IMR-90 (cell line): ENCODE measurements around the gene MYO1D. TPM values are rescaled to one million over a fixed set of nuclear protein-coding genes. Genes with fewer than 3 reads are reported as not detected.

Experiments used
- ATAC-seq: fragments of 200-7000 bp; cut with Tn5 transposase; 2 replicates; pipeline ENCODE4 v1.9.1; 2020; ENCODE audit warnings: low read depth, mild to moderate bottlenecking, moderate library complexity
- BruUV-seq: library from RNA; stranded (reverse); fragments of 400-500 nt; replicated peaks from 2 replicates; lab custom pipeline; 2021; lab: Mats Ljungman, UMichigan
- CTCF ChIA-PET: fragments of 300-600 bp; formaldehyde crosslinking; extraction: SDS; loops from one replicate; lab custom pipeline; 2021; ENCODE audit warnings: antibody characterized with exemption; lab: Yijun Ruan, JAX
- POLR2A ChIA-PET: fragments of 300-600 bp; sonication (Branson Sonifier 250); formaldehyde crosslinking; loops from one replicate; lab custom pipeline; 2022; ENCODE audit warnings: antibody characterized with exemption; ENCODE audit not compliant: unreplicated experiment; lab: Charles Lee
- DNase-seq: peaks from one replicate; pipeline ENCODE4 v3.0.0; 2013
- H2AFZ ChIP-seq: replicated peaks from 2 replicates; pipeline ENCODE3; 2013; ENCODE audit warnings: low read length, mild to moderate bottlenecking; ENCODE audit not compliant: poor library complexity
- H2AK5ac ChIP-seq: 2 replicates; pipeline ENCODE4 v1.6.1; 2013; ENCODE audit warnings: low read depth, low read length, inconsistent platforms
- H2AK9ac ChIP-seq: replicated peaks from 2 replicates; pipeline ENCODE3; 2013; ENCODE audit warnings: mild to moderate bottlenecking, low read depth, low read length, moderate library complexity; ENCODE audit not compliant: poor library complexity
- H2BK120ac ChIP-seq: 2 replicates; pipeline ENCODE4 v1.6.1; 2013; ENCODE audit warnings: low read depth, low read length, inconsistent platforms
- H2BK15ac ChIP-seq: 3 replicates; pipeline ENCODE4 v1.6.1; 2013; ENCODE audit warnings: low read depth, low read length, inconsistent platforms
- H2BK20ac ChIP-seq: 2 replicates; pipeline ENCODE4 v1.6.1; 2013; ENCODE audit warnings: low read depth, mild to moderate bottlenecking, inconsistent platforms, low read length, moderate library complexity
- H2BK5ac ChIP-seq: 2 replicates; pipeline ENCODE4 v1.6.1; 2013; ENCODE audit warnings: mild to moderate bottlenecking, low read depth, low read length, inconsistent platforms; ENCODE audit not compliant: poor library complexity, severe bottlenecking
- H3K14ac ChIP-seq: replicated peaks from 2 replicates; pipeline ENCODE4 v1.6.1; 2013; ENCODE audit warnings: low read depth, low read length, inconsistent platforms
- H3K18ac ChIP-seq: 2 replicates; pipeline ENCODE4 v1.6.1; 2013; ENCODE audit warnings: low read depth, low read length, control low read depth
- H3K23ac ChIP-seq: 2 replicates; pipeline ENCODE4 v1.6.1; 2013; ENCODE audit warnings: low read depth, low read length, inconsistent platforms
- H3K27ac ChIP-seq: 2 replicates; pipeline ENCODE4 v1.5.1; 2013; ENCODE audit warnings: mild to moderate bottlenecking, control low read depth, low read length; ENCODE audit not compliant: insufficient read depth
- H3K27me3 ChIP-seq: 2 replicates; pipeline ENCODE4 v1.6.1; 2013; ENCODE audit warnings: low read length; ENCODE audit not compliant: control insufficient read depth, insufficient read depth
- H3K36me3 ChIP-seq: 2 replicates; pipeline ENCODE4 v1.6.1; 2013; ENCODE audit warnings: low read length, mixed read lengths; ENCODE audit not compliant: control insufficient read depth, insufficient read depth
- H3K4ac ChIP-seq: 2 replicates; pipeline ENCODE4 v1.6.1; 2013; ENCODE audit warnings: low read depth, low read length, inconsistent platforms
- H3K4me1 ChIP-seq: 2 replicates; pipeline ENCODE4 v1.6.1; 2013; ENCODE audit warnings: low read length, mixed read lengths; ENCODE audit not compliant: control insufficient read depth, insufficient read depth
- H3K4me2 ChIP-seq: 2 replicates; pipeline ENCODE4 v1.6.1; 2013; ENCODE audit warnings: low read depth, mild to moderate bottlenecking, control low read depth, low read length, moderate library complexity
- H3K4me3 ChIP-seq: 2 replicates; pipeline ENCODE4 v1.5.1; 2013; ENCODE audit warnings: low read depth, mild to moderate bottlenecking, control low read depth, low read length, moderate library complexity; ENCODE audit not compliant: insufficient read depth
- H3K56ac ChIP-seq: 2 replicates; pipeline ENCODE4 v1.6.1; 2013; ENCODE audit warnings: low read length, inconsistent platforms; ENCODE audit not compliant: insufficient read depth; ENCODE audit errors: extremely low read depth
- H3K79me1 ChIP-seq, 2 experiments: 2 replicates each; pipeline ENCODE4 v1.6.1; 2013; ENCODE audit warnings: low read length in 2 of 2, inconsistent platforms in 1 of 2, low read depth in 1 of 2
- H3K9ac ChIP-seq: 2 replicates; pipeline ENCODE4 v1.6.1; 2013; ENCODE audit warnings: low read depth, low read length, control low read depth
- H3K9me1 ChIP-seq: 2 replicates; pipeline ENCODE4 v1.6.1; 2013; ENCODE audit warnings: low read length, inconsistent platforms; ENCODE audit not compliant: insufficient read depth
- H3K9me3 ChIP-seq: 2 replicates; pipeline ENCODE4 v1.6.1; 2013; ENCODE audit warnings: low read length; ENCODE audit not compliant: control insufficient read depth, insufficient read depth
- H4K20me1 ChIP-seq: 2 replicates; pipeline ENCODE4 v1.6.1; 2013; ENCODE audit warnings: low read length, inconsistent platforms; ENCODE audit not compliant: insufficient read depth
- H4K5ac ChIP-seq: 2 replicates; pipeline ENCODE4 v1.6.1; 2013; ENCODE audit warnings: mild to moderate bottlenecking, low read depth, low read length, control low read depth
- H4K8ac ChIP-seq, 2 experiments: 2 replicates each; pipeline ENCODE4 v1.6.1; 2013; ENCODE audit warnings: low read depth in 2 of 2, low read length in 2 of 2, control low read depth in 1 of 2, inconsistent platforms in 1 of 2
- H4K91ac ChIP-seq: 2 replicates; pipeline ENCODE4 v1.6.1; 2013; ENCODE audit warnings: low read depth, low read length, inconsistent platforms; ENCODE audit not compliant: insufficient read depth
- FOS ChIP-seq: fragments of 150-350 bp; IDR thresholded peaks from 2 replicates; pipeline ENCODE4 v1.6.1; 2016; ENCODE audit warnings: low read depth, low read length
- MAFK ChIP-seq: IDR thresholded peaks from 2 replicates; pipeline ENCODE4 v1.6.1; 2012; ENCODE audit warnings: low read depth, low read length, improper control_type of control experiment
- MXI1 ChIP-seq: IDR thresholded peaks from 2 replicates; pipeline ENCODE4 v1.6.1; 2012; ENCODE audit warnings: low read depth, mild to moderate bottlenecking, low read length, moderate library complexity, borderline replicate concordance
- SMC3 ChIP-seq: fragments of 150-350 bp; IDR thresholded peaks from 2 replicates; pipeline ENCODE4 v1.6.1; 2016; ENCODE audit warnings: low read depth, mild to moderate bottlenecking, antibody characterized with exemption, low read length, moderate library complexity
- WGBS, 2 experiments: methylation state at CpG; one replicate each; pipeline versions ENCODE4 v1.1.5 to v1.1.7; 2013; ENCODE audit warnings: missing lambda C conversion rate in 2 of 2; ENCODE audit not compliant: insufficient read length in 1 of 2; ENCODE audit errors: extremely low coverage in 2 of 2; 5-methylcytosine and 5-hydroxymethylcytosine counted together
- dilution Hi-C: fragments of 300-500 bp; cut with HindIII; formaldehyde crosslinking; loops from one replicate; pipeline ENCODE4 v1.14.3; 2018; ENCODE audit warnings: low sequenced_read_pairs; ENCODE audit not compliant: unreplicated experiment
- in situ Hi-C: fragments of 300-500 bp; cut with MboI; formaldehyde crosslinking; loops from 3 replicates; pipeline ENCODE4 v1.14.3; 2019; ENCODE audit warnings: low sequenced_read_pairs, inconsistent platforms, mixed read lengths
- intact Hi-C: fragments of 100-400 bp; cut with micrococcal nuclease; formaldehyde crosslinking; loops from 2 replicates; pipeline ENCODE4 v1.10.0; 2022
- polyA plus RNA-seq, 3 experiments: library from polyadenylated mRNA; depleted of rRNA; stranded (reverse); fragments of >200 nt; gene quantifications; 2 replicates each; pipeline ENCODE4 v1.2.3, GENCODE V29; 2012; ENCODE audit warnings: low replicate concordance in 1 of 3
- total RNA-seq: library from RNA; depleted of rRNA; stranded (reverse); fragments of >200 nt; gene quantifications from 2 replicates; pipeline ENCODE4 v1.2.3, GENCODE V29; 2012
- TF ChIP-seq, protein P1 (sequence below): fragments of 150-350 bp; IDR thresholded peaks from 2 replicates; pipeline ENCODE4 v1.6.1; 2017; ENCODE audit warnings: mild to moderate bottlenecking, antibody characterized with exemption, low read length, low read depth
- TF ChIP-seq, protein P2 (sequence below): conservative IDR thresholded peaks from 2 replicates; pipeline ENCODE4 v1.5.1; 2012; ENCODE audit warnings: mild to moderate bottlenecking, low read depth, low read length, improper control_type of control experiment

The MYO1D gene
- total and polyA plus RNA-seq, 2 of the 4 experiments (the other 2 are of a cell fraction), result 0.63 to 0.90 TPM

DNA sequence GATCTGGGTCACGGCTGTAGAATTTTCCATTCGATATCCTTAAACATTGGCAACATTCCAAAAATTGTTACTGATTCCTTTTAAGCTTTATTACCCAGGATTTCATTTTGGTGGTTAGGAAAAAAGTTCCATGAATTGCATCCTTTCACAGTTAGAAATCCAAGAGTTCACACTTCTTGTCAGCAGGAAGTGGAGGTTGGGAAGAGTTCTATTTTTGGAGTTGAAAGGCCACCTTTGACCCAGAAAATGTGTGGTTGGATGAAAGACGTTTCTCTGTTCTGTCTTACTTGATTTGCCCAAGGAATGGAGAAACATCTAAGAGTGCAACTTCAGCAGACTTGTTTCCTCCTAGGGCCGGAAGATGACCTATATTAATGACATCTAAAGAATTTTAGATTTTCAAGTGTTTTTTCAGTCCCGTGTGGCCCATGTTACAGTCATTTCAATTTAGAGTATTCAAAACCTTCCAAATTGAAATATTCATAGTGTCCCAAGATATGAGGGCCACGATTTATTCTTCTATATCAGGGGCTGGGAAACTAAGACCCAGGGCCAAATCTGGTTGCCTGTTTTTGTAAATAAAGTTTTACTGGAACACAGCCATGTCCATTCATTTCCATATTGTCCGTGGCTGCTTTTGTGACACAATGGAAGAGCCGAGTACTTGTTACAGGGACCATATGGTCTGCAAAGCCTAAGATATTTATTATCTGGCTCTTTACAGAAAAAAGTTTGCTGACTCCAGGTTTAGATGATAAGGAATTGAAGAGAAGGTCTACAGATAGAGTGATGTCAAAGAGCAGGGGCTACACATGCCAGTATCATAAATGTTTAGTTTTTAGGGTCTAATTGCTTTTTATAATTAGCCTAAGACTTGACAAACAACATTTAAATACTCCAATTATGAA, 339.9 kb downstream of the MYO1D start:
- no peak overlapping the region for H3K23ac ChIP-seq
- H3K4me1 ChIP-seq, result peaks cover 1% of the 10 kb centered on the region; the same call in 1 of the 2 replicates
- TF ChIP-seq, protein P1, sequence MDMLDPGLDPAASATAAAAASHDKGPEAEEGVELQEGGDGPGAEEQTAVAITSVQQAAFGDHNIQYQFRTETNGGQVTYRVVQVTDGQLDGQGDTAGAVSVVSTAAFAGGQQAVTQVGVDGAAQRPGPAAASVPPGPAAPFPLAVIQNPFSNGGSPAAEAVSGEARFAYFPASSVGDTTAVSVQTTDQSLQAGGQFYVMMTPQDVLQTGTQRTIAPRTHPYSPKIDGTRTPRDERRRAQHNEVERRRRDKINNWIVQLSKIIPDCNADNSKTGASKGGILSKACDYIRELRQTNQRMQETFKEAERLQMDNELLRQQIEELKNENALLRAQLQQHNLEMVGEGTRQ, result no peak
- no peak for TF ChIP-seq MXI1
- no peak for TF ChIP-seq FOS
- no peak for TF ChIP-seq MAFK
- TF ChIP-seq, protein P2, sequence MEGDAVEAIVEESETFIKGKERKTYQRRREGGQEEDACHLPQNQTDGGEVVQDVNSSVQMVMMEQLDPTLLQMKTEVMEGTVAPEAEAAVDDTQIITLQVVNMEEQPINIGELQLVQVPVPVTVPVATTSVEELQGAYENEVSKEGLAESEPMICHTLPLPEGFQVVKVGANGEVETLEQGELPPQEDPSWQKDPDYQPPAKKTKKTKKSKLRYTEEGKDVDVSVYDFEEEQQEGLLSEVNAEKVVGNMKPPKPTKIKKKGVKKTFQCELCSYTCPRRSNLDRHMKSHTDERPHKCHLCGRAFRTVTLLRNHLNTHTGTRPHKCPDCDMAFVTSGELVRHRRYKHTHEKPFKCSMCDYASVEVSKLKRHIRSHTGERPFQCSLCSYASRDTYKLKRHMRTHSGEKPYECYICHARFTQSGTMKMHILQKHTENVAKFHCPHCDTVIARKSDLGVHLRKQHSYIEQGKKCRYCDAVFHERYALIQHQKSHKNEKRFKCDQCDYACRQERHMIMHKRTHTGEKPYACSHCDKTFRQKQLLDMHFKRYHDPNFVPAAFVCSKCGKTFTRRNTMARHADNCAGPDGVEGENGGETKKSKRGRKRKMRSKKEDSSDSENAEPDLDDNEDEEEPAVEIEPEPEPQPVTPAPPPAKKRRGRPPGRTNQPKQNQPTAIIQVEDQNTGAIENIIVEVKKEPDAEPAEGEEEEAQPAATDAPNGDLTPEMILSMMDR, result no peak
- TF ChIP-seq SMC3, result no peak
- no peak overlapping the region for H3K56ac ChIP-seq
- H3K18ac ChIP-seq, result no peak overlapping the region
- H2BK120ac ChIP-seq, result peak overlapping the region; percentile 26; the same call in 1 of the 2 replicates
- no peak overlapping the region for H3K4ac ChIP-seq
- no peak overlapping the region for H2BK15ac ChIP-seq
- ATAC-seq (peak; percentile 24; the same call in 1 of the 2 replicates), DNase-seq (peak; percentile 44)
- H2AK9ac ChIP-seq, result no peak overlapping the region
- no peak overlapping the region for H3K4me3 ChIP-seq
- no peak overlapping the region for H3K14ac ChIP-seq
- H4K8ac ChIP-seq, result no peak overlapping the region
- H2AFZ ChIP-seq, result no peak overlapping the region
- no peak overlapping the region for H4K91ac ChIP-seq
- H3K9ac ChIP-seq, result no peak overlapping the region
- intact Hi-C loops (no loop called here), dilution Hi-C loops (no loop called here), in situ Hi-C loops (no loop called here)
- H2AK5ac ChIP-seq, result no peak overlapping the region
- H3K4me2 ChIP-seq, result peak overlapping the region; percentile 84; the same call in 1 of the 2 replicates
- H4K20me1 ChIP-seq, result no peaks in the 10 kb centered on the region
- WGBS, 2 experiments, result no CpG with 5 or more reads among the region's 8 CpGs
- H3K36me3 ChIP-seq, result no peaks in the 10 kb centered on the region
- BruUV-seq, result no TSS peak
- no peak overlapping the region for H3K27ac ChIP-seq
- H2BK5ac ChIP-seq, result peak overlapping the region; percentile 61
- no peaks in the 10 kb centered on the region for H3K79me1 ChIP-seq
- no peak overlapping the region for H2BK20ac ChIP-seq
- H4K5ac ChIP-seq, result no peak overlapping the region
- no peaks in the 10 kb centered on the region for H3K9me1 ChIP-seq
- H3K27me3 ChIP-seq, result no peaks in the 10 kb centered on the region; the same call in 1 of the 2 replicates
- no peaks in the 10 kb centered on the region for H3K9me3 ChIP-seq
- POLR2A ChIA-PET, result no interaction called here
- CTCF ChIA-PET, result interaction anchor here (0.7 to 0.8 kb wide), 2 partner anchors 9 to 115 kb away, joined by 3 read pairs; no protein-coding TSS in a partner anchor
